ENCODE data around the gene C1QTNF8.

C1QTNF8 gene

GRCh38 chr16:1126586-1126985 lies 30.5 kb upstream of the C1QTNF8 start:
- Histone ChIP-seq H3K36me3 (ENCODE audit: control insufficient read depth in 2 of 2, insufficient read depth in 2 of 2, low read length in 2 of 2) (no peaks in the 10 kb centered on the region), H3K9ac (ENCODE audit: low read length in 2 of 2) (no peak overlapping the region), H3K27me3 (ENCODE audit: control insufficient read depth in 1 of 2, insufficient read depth in 2 of 2, low read length in 2 of 2) (no peaks in the 10 kb centered on the region), H3K27ac (ENCODE audit: low read length) (no peak overlapping the region), H3K4me3 (ENCODE audit: low read length in 2 of 2) (no peak overlapping the region), H3K9me3 (ENCODE audit: control insufficient read depth in 2 of 2, low read length in 2 of 2) (no peaks in the 10 kb centered on the region), H3K4me1 (ENCODE audit: control insufficient read depth, insufficient read depth, low read length) (no peaks in the 10 kb centered on the region)

GRCh38 chr16:1126044-1126443 lies 30.0 kb upstream of the C1QTNF8 start:
- no peak overlapping the region for H3K9ac ChIP-seq (ENCODE audit: low read length in 2 of 2)
- no peaks in the 10 kb centered on the region for H3K36me3 ChIP-seq (ENCODE audit: control insufficient read depth in 2 of 2, insufficient read depth in 2 of 2, low read length in 2 of 2)
- no peak overlapping the region for H3K27ac ChIP-seq (ENCODE audit: low read length)
- no peaks in the 10 kb centered on the region for H3K4me1 ChIP-seq (ENCODE audit: control insufficient read depth, insufficient read depth, low read length)
- H3K9me3 ChIP-seq (ENCODE audit: control insufficient read depth in 2 of 2, low read length in 2 of 2) = no peaks in the 10 kb centered on the region
- no peak overlapping the region for H3K4me3 ChIP-seq (ENCODE audit: low read length in 2 of 2)
- no peaks in the 10 kb centered on the region for H3K27me3 ChIP-seq (ENCODE audit: control insufficient read depth in 1 of 2, insufficient read depth in 2 of 2, low read length in 2 of 2)

- Histone ChIP-seq H3K36me3 (ENCODE audit: control insufficient read depth in 2 of 2, insufficient read depth in 2 of 2, low read length in 2 of 2) (no peaks in the 10 kb centered on the region), H3K4me3 (ENCODE audit: low read length in 2 of 2) (no peak overlapping the region), H3K9ac (ENCODE audit: low read length in 2 of 2) (no peak overlapping the region), H3K27me3 (ENCODE audit: control insufficient read depth in 1 of 2, insufficient read depth in 2 of 2, low read length in 2 of 2) (no peaks in the 10 kb centered on the region), H3K9me3 (ENCODE audit: control insufficient read depth in 2 of 2, low read length in 2 of 2) (no peaks in the 10 kb centered on the region), H3K4me1 (ENCODE audit: control insufficient read depth, insufficient read depth, low read length) (no peaks in the 10 kb centered on the region), H3K27ac (ENCODE audit: low read length) (no peak overlapping the region)
Observed at GRCh38 chr16:1125471-1125870, 29.4 kb upstream of the C1QTNF8 start.

- no peaks in the 10 kb centered on the region for H3K9me3 ChIP-seq (ENCODE audit: control insufficient read depth in 2 of 2, low read length in 2 of 2)
- H3K9ac ChIP-seq (ENCODE audit: low read length in 2 of 2) = no peak overlapping the region
- H3K36me3 ChIP-seq (ENCODE audit: control insufficient read depth in 2 of 2, insufficient read depth in 2 of 2, low read length in 2 of 2) = no peaks in the 10 kb centered on the region
- no peak overlapping the region for H3K27ac ChIP-seq (ENCODE audit: low read length)
- H3K4me3 ChIP-seq (ENCODE audit: low read length in 2 of 2) = no peak overlapping the region
- no peaks in the 10 kb centered on the region for H3K27me3 ChIP-seq (ENCODE audit: control insufficient read depth in 1 of 2, insufficient read depth in 2 of 2, low read length in 2 of 2)
- H3K4me1 ChIP-seq (ENCODE audit: control insufficient read depth, insufficient read depth, low read length) = no peaks in the 10 kb centered on the region
Observed at GRCh38 chr16:1124795-1125194, 28.8 kb upstream of the C1QTNF8 start.

- no peaks in the 10 kb centered on the region for H3K27me3 ChIP-seq (ENCODE audit: control insufficient read depth in 1 of 2, insufficient read depth in 2 of 2, low read length in 2 of 2)
- no peaks in the 10 kb centered on the region for H3K36me3 ChIP-seq (ENCODE audit: control insufficient read depth in 2 of 2, insufficient read depth in 2 of 2, low read length in 2 of 2)
- H3K4me1 ChIP-seq (ENCODE audit: control insufficient read depth, insufficient read depth, low read length) = no peaks in the 10 kb centered on the region
- no peak overlapping the region for H3K9ac ChIP-seq (ENCODE audit: low read length in 2 of 2)
- H3K27ac ChIP-seq (ENCODE audit: low read length) = no peak overlapping the region
- H3K4me3 ChIP-seq (ENCODE audit: low read length in 2 of 2) = no peak overlapping the region
- H3K9me3 ChIP-seq (ENCODE audit: control insufficient read depth in 2 of 2, low read length in 2 of 2) = no peaks in the 10 kb centered on the region
Observed at GRCh38 chr16:1124291-1124690, 28.2 kb upstream of the C1QTNF8 start.

- Histone ChIP-seq H3K4me1 (ENCODE audit: control insufficient read depth, insufficient read depth, low read length) (no peaks in the 10 kb centered on the region), H3K27ac (ENCODE audit: low read length) (no peak overlapping the region), H3K9ac (ENCODE audit: low read length in 2 of 2) (no peak overlapping the region), H3K4me3 (ENCODE audit: low read length in 2 of 2) (no peak overlapping the region), H3K9me3 (ENCODE audit: control insufficient read depth in 2 of 2, low read length in 2 of 2) (no peaks in the 10 kb centered on the region), H3K27me3 (ENCODE audit: control insufficient read depth in 1 of 2, insufficient read depth in 2 of 2, low read length in 2 of 2) (no peaks in the 10 kb centered on the region), H3K36me3 (ENCODE audit: control insufficient read depth in 2 of 2, insufficient read depth in 2 of 2, low read length in 2 of 2) (no peaks in the 10 kb centered on the region)
Observed at GRCh38 chr16:1123525-1124230, 27.6 kb upstream of the C1QTNF8 start.

- no peak overlapping the region for H3K4me3 ChIP-seq (ENCODE audit: low read length in 2 of 2)
- no peaks in the 10 kb centered on the region for H3K36me3 ChIP-seq (ENCODE audit: control insufficient read depth in 2 of 2, insufficient read depth in 2 of 2, low read length in 2 of 2)
- no peak overlapping the region for H3K27ac ChIP-seq (ENCODE audit: low read length)
- H3K27me3 ChIP-seq (ENCODE audit: control insufficient read depth in 1 of 2, insufficient read depth in 2 of 2, low read length in 2 of 2) = no peaks in the 10 kb centered on the region
- H3K4me1 ChIP-seq (ENCODE audit: control insufficient read depth, insufficient read depth, low read length) = no peaks in the 10 kb centered on the region
- H3K9me3 ChIP-seq (ENCODE audit: control insufficient read depth in 2 of 2, low read length in 2 of 2) = no peaks in the 10 kb centered on the region
- no peak overlapping the region for H3K9ac ChIP-seq (ENCODE audit: low read length in 2 of 2)
Observed at GRCh38 chr16:1122398-1122765, 26.3 kb upstream of the C1QTNF8 start.

- no peaks in the 10 kb centered on the region for H3K9me3 ChIP-seq (ENCODE audit: control insufficient read depth in 2 of 2, low read length in 2 of 2)
- H3K36me3 ChIP-seq (ENCODE audit: control insufficient read depth in 2 of 2, insufficient read depth in 2 of 2, low read length in 2 of 2) = no peaks in the 10 kb centered on the region
- no peak overlapping the region for H3K4me3 ChIP-seq (ENCODE audit: low read length in 2 of 2)
- H3K9ac ChIP-seq (ENCODE audit: low read length in 2 of 2) = no peak overlapping the region
- H3K27me3 ChIP-seq (ENCODE audit: control insufficient read depth in 1 of 2, insufficient read depth in 2 of 2, low read length in 2 of 2) = no peaks in the 10 kb centered on the region
- no peaks in the 10 kb centered on the region for H3K4me1 ChIP-seq (ENCODE audit: control insufficient read depth, insufficient read depth, low read length)
- no peak overlapping the region for H3K27ac ChIP-seq (ENCODE audit: low read length)
Observed at GRCh38 chr16:1121601-1122397, 25.8 kb upstream of the C1QTNF8 start.

- H3K27me3 ChIP-seq (ENCODE audit: control insufficient read depth in 1 of 2, insufficient read depth in 2 of 2, low read length in 2 of 2) = no peaks in the 10 kb centered on the region
Observed at GRCh38 chr16:1121009-1121408, 25.0 kb upstream of the C1QTNF8 start.

GRCh38 chr16:1120577-1120941 lies 24.5 kb upstream of the C1QTNF8 start:
- H3K4me3 ChIP-seq (ENCODE audit: low read length in 2 of 2) = no peak overlapping the region
- H3K36me3 ChIP-seq (ENCODE audit: control insufficient read depth in 2 of 2, insufficient read depth in 2 of 2, low read length in 2 of 2) = no peaks in the 10 kb centered on the region
- H3K27me3 ChIP-seq (ENCODE audit: control insufficient read depth in 1 of 2, insufficient read depth in 2 of 2, low read length in 2 of 2) = no peaks in the 10 kb centered on the region
- no peak overlapping the region for H3K27ac ChIP-seq (ENCODE audit: low read length)
- no peak overlapping the region for H3K9ac ChIP-seq (ENCODE audit: low read length in 2 of 2)
- no peaks in the 10 kb centered on the region for H3K4me1 ChIP-seq (ENCODE audit: control insufficient read depth, insufficient read depth, low read length)
- no peaks in the 10 kb centered on the region for H3K9me3 ChIP-seq (ENCODE audit: control insufficient read depth in 2 of 2, low read length in 2 of 2)

More at GRCh38 chr16:1121009-1121408, 25.0 kb upstream of the C1QTNF8 start:
- no peak overlapping the region for H3K27ac ChIP-seq (ENCODE audit: low read length)
- H3K36me3 ChIP-seq (ENCODE audit: control insufficient read depth in 2 of 2, insufficient read depth in 2 of 2, low read length in 2 of 2) = no peaks in the 10 kb centered on the region
- no peaks in the 10 kb centered on the region for H3K4me1 ChIP-seq (ENCODE audit: control insufficient read depth, insufficient read depth, low read length)
- no peaks in the 10 kb centered on the region for H3K9me3 ChIP-seq (ENCODE audit: control insufficient read depth in 2 of 2, low read length in 2 of 2)
- H3K9ac ChIP-seq (ENCODE audit: low read length in 2 of 2) = no peak overlapping the region
- no peak overlapping the region for H3K4me3 ChIP-seq (ENCODE audit: low read length in 2 of 2)

All from stomach smooth muscle (tissue), 2 donors.